AG04449 (cell line): Measurements from ENCODE around the gene CARD11.

Source experiments
- CTCF ChIA-PET: fragments of 350-600 bp; formaldehyde crosslinking; extraction: SDS; loops from one replicate; lab custom pipeline; 2021; ENCODE audit warnings: antibody characterized with exemption; lab: Yijun Ruan, JAX
- POLR2A ChIA-PET: fragments of 400-600, 350-600 bp; formaldehyde crosslinking; extraction: SDS; loops from one replicate; lab custom pipeline; 2020; ENCODE audit warnings: antibody characterized with exemption, inconsistent platforms; lab: Yijun Ruan, JAX
- DNase-seq: peaks from one replicate; pipeline ENCODE4 v3.0.0-alpha.2; 2010; ENCODE audit warnings: low read depth, low spot score
- H3K4me3 ChIP-seq: 2 replicates; pipeline ENCODE4 v1.5.1; 2011; ENCODE audit warnings: low read depth, mild to moderate bottlenecking, control low read depth, low read length
- TF ChIP-seq, protein P1 (sequence below): IDR thresholded peaks from one replicate; pipeline ENCODE4 v1.5.1; 2011; ENCODE audit warnings: mild to moderate bottlenecking, moderate library complexity, low read length, control low read depth, inconsistent platforms; ENCODE audit not compliant: insufficient read depth; ENCODE audit errors: missing control alignments

CARD11 gene

DNA sequence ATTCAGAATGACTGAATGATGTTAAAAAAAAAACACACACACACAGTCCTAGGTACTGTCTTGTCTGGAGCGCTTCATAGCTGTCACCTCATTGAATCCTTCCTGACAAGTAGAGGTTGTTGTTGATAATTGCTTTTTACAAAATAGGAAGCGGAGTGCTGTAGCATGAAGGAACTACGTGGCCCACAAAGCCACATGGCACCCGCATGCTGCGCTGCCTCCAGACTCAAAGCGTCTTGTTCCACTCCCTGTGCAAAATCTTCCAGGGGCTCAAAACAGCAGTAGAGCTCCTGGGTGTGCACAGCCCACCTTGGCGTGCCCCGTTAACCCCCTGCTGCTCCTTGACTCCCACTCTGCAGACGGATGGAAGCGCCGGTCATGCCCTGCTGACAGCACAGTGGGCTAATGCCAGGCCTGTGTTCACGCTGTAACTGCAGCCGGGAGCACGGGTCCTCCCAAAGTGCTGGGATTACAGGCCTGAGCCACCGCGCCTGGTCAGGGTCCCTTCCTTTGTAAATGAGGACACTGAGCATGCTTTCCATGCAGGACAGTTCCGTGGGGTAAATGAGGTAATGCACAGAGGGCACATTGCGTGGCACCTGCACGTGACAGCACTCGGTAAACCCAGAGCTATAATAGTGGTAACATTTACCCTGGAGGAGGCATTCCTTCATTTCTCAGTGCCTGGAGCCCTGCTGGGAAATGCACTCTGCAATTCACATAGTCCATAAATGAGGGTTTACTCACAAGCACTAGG, 108.5 kb downstream of the CARD11 start:
- ChIA-PET CTCF (interaction anchor here (1.3 to 1.9 kb wide), 3 partner anchors 12 to 1696 kb away, joined by 3 to 5 read pairs (median 4); no protein-coding TSS in a partner anchor), POLR2A (no interaction called here)
- TF ChIP-seq, protein P1, sequence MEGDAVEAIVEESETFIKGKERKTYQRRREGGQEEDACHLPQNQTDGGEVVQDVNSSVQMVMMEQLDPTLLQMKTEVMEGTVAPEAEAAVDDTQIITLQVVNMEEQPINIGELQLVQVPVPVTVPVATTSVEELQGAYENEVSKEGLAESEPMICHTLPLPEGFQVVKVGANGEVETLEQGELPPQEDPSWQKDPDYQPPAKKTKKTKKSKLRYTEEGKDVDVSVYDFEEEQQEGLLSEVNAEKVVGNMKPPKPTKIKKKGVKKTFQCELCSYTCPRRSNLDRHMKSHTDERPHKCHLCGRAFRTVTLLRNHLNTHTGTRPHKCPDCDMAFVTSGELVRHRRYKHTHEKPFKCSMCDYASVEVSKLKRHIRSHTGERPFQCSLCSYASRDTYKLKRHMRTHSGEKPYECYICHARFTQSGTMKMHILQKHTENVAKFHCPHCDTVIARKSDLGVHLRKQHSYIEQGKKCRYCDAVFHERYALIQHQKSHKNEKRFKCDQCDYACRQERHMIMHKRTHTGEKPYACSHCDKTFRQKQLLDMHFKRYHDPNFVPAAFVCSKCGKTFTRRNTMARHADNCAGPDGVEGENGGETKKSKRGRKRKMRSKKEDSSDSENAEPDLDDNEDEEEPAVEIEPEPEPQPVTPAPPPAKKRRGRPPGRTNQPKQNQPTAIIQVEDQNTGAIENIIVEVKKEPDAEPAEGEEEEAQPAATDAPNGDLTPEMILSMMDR = no peak
- H3K4me3 ChIP-seq = no peak overlapping the region
- DNase-seq = no peak

DNA sequence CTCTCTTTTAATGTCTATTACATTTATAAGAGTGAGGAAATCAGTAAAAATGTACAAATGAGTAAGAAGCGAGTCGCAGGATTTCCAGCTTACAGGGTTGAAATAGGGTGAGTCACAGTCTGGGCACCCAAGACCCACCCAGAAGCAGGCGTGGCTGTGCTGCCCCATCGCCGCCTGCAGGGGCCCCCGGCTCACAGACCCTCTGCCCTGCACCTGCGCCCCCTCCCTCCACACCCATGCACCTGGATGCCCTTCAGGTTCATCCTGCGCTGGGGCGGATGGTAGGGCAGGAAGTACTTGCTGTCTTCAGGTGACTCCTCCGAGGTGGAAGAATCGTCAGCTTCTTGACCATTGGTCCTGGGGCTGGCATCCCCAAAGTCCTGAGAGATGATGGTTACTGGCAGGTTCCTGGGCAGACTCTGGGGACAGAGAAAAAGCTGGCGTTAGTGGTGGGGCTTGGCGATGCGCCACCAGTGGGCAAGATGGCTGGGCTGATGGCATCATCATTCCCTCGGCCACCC, 109.4 kb downstream of the CARD11 start:
- ChIA-PET POLR2A (no interaction called here), CTCF (interaction anchor here (1.3 to 1.9 kb wide), 3 partner anchors 12 to 1697 kb away, joined by 3 to 5 read pairs (median 4); no protein-coding TSS in a partner anchor)
- peak; percentile 62 for DNase-seq
- TF ChIP-seq, protein P1 = no peak
- no peak overlapping the region for H3K4me3 ChIP-seq

DNA sequence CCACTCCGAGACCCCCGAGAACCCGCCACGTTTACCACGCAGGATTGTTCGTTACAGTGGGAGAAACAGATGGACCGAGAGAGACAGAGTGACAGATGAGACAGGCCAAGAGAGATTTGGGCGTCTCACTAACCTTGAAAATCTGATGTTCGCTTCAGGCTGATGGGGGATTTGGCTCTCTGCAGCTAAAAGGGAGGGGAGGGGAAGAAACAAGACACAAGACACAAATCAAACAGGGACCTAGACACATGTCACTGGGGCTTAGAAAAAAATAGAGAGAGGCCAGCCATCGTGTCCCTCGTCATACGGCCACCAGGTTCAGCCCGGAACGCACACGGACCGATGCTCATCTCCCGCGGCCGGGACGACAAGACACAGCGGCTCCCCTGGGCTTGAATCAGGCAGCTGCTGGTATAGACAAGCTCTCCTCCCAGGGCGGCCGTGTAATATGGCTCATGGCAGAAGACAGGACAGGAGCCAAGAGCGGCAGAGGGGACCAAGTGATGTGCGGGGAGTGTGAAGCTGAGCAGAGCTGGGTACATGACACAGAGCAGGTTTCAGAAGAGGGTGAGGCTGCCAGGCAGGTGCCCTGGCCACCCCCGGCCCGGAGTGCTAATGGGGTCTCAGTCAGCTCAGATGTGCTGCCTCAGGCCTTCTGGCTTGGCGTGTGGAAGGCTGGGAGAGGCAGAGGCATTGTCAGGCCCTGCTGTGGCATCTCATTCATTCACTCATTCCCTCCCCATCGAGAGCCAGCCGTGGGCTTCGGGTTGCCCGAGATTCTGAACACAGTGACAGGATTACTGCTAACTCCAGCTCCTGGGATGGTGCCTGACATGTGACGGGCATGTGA, 111.0 kb downstream of the CARD11 start:
- POLR2A ChIA-PET = no interaction called here
- TF ChIP-seq, protein P1 = no peak
- DNase-seq = no peak
- no peak overlapping the region for H3K4me3 ChIP-seq
- CTCF ChIA-PET = no interaction called here

DNA sequence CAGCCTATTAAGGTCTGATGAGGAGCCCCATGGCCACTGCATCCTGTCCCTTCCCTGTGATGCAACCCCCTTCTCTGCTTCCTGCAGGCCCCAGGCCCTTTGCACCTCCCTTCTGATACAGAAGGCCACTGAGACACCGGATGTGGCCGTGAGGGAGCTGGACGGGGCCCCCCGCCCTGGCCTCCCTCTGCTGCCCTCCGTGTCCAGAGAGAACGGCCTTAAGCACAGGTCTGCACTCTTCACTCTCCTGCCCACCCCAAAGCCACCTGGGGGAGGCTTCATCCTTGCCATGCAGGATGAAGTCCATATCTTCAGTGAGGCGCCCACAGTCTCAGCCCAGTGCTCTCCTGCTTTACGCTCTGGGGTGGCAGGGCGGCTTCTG, 112.6 kb downstream of the CARD11 start:
- H3K4me3 ChIP-seq = no peak overlapping the region
- no peak for DNase-seq
- TF ChIP-seq, protein P1 = no peak
- POLR2A ChIA-PET = no interaction called here
- CTCF ChIA-PET = no interaction called here

DNA sequence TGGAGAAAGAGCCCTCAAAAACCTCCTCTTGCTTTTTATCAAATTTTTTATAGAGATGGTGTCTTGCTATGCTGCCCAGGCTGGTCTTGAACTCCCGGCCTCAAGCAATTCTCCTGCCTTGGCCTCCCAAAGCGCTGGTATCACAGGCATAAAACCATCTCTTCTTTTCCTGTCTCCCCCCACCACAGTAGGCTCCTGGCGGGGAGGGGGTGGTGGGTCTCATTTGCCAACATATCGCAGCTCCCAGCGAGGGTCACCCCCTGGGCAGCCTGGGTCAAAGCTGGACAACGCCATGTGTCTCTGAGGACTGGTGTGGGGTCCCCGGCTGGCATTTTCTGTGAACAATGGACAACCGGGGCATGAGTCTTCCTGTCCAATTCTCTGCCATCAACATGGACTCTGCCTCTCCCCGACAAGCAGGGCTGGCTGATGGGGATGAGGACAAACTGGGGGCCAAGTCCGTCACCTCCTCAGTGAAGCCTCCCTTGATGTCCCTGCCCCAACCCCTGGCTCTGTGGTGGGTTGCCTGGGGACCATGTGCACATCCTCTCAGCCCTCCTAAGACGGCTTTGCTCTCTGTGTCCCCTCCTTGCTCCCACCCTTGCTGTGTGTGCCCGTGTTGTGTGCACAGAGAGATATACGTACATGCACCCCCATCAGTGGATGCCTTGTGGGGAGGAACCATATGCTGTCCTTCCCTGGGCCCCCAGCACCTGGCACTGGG, 113.2 kb downstream of the CARD11 start:
- DNase-seq = no peak
- no peak overlapping the region for H3K4me3 ChIP-seq
- CTCF ChIA-PET = no interaction called here
- POLR2A ChIA-PET = no interaction called here
- TF ChIP-seq, protein P1 = no peak
